Thoracic aorta (tissue), 2 donors: ENCODE results near the gene NHLRC2. TPM values are rescaled to one million over a fixed set of nuclear protein-coding genes. Genes with fewer than 3 reads are reported as not detected.

Experiments used
- ATAC-seq: fragments of 150-250 bp; one replicate; pipeline ENCODE4 v1.8.0; 2017; ENCODE audit warnings: low read depth; ENCODE audit not compliant: insufficient number of reproducible peaks, low FRiP score
- DNase-seq: peaks from one replicate; pipeline ENCODE4 v3.0.0-alpha.2; 2020; ENCODE audit warnings: low spot score
- H3K27ac ChIP-seq, 2 donors: fragments of 200-600 bp; sonication (generic); 1 replicate in 1 of 2; 2 replicates in 1 of 2; pipeline ENCODE4 v1.5.1; 2016; ENCODE audit warnings: mild to moderate bottlenecking in 2 of 2, moderate library complexity in 2 of 2
- H3K27me3 ChIP-seq: fragments of 200-600 bp; sonication (generic); replicated peaks from 2 replicates; pipeline ENCODE4 v1.6.0; 2016; ENCODE audit warnings: mild to moderate bottlenecking; ENCODE audit not compliant: insufficient read depth
- H3K36me3 ChIP-seq: fragments of 200-600 bp; sonication (generic); one replicate; pipeline ENCODE4 v1.5.1; 2016
- H3K4me1 ChIP-seq, 2 donors: fragments of 200-600 bp; sonication (generic); 1 replicate in 1 of 2; 2 replicates in 1 of 2; pipeline versions ENCODE4 v1.5.1 to v1.6.0; 2016; ENCODE audit warnings: low read depth in 2 of 2, mild to moderate bottlenecking in 1 of 2; ENCODE audit not compliant: control insufficient read depth in 1 of 2
- H3K4me3 ChIP-seq: fragments of 200-600 bp; sonication (generic); 2 replicates; pipeline ENCODE4 v1.5.1; 2016; ENCODE audit warnings: mild to moderate bottlenecking
- H3K9me3 ChIP-seq: fragments of 200-600 bp; sonication (generic); 2 replicates; pipeline ENCODE4 v1.5.1; 2016
- total RNA-seq, 2 donors: library from RNA; depleted of rRNA; stranded (reverse); fragments of >200 nt; gene quantifications; one replicate each; pipeline versions ENCODE4 v1.1.0 to v1.2.3, GENCODE V29; 2016
- TF ChIP-seq, protein P1 (sequence below): fragments of 200-600 bp; sonication (generic); IDR thresholded peaks from one replicate; pipeline ENCODE4 v1.5.1; 2019; ENCODE audit warnings: antibody characterized with exemption

The NHLRC2 gene
- total RNA-seq, 2 donors from 2014 or later = 21.9 to 56.5 TPM

DNA sequence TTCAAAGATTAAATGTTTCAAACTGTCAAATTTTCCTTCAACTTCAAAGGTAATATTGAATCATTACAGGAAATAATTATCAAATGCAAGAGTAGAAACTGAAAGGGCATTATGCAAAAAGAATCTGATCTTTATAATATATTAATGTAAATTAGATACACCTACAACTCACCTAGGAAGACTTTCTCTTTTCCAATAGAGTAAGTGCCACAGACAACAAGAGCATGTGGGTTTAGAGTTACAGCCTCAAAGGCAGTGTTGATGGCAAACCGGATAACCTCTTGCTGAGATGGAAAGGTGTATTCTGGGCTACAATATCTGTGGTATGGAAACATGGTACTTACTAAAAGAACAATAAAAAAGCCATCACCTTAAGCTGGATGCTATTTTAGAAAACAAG lies 12.3 kb upstream of the NHLRC2 start:
- Histone ChIP-seq H3K4me3 (no peak overlapping the region), H3K36me3 (peaks cover 10% of the 10 kb centered on the region), H3K4me1 (no peaks in the 10 kb centered on the region), H3K27ac (no peak overlapping the region), H3K27me3 (no peaks in the 10 kb centered on the region), H3K9me3 (no peaks in the 10 kb centered on the region)
- no peak for DNase-seq
- TF ChIP-seq, protein P1, sequence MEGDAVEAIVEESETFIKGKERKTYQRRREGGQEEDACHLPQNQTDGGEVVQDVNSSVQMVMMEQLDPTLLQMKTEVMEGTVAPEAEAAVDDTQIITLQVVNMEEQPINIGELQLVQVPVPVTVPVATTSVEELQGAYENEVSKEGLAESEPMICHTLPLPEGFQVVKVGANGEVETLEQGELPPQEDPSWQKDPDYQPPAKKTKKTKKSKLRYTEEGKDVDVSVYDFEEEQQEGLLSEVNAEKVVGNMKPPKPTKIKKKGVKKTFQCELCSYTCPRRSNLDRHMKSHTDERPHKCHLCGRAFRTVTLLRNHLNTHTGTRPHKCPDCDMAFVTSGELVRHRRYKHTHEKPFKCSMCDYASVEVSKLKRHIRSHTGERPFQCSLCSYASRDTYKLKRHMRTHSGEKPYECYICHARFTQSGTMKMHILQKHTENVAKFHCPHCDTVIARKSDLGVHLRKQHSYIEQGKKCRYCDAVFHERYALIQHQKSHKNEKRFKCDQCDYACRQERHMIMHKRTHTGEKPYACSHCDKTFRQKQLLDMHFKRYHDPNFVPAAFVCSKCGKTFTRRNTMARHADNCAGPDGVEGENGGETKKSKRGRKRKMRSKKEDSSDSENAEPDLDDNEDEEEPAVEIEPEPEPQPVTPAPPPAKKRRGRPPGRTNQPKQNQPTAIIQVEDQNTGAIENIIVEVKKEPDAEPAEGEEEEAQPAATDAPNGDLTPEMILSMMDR = no peak
- ATAC-seq = no peak

DNA sequence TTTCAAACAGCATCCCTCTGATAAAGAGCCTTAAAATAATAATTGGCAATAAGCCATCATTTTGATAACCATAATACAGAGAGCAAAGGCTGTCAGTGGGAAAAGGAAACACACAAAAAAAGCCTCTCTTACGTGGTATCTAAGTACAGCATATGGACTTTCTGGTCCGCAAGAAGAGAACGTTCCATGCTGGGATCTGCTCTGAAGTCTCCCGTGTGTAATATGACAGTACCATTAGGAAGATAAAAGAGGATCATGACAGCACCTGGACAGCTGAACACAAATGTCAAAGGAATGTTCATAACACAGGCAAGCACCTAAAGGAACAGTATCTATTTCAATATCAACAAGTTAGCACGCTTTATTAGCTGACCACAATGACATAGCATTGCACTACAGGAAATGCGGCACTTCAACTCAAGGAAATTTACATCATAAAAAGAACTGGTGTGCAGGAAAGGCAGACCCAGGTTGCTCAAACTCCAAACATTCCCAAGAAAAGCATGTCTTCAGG lies 10.4 kb upstream of the NHLRC2 start:
- no peak overlapping the region for H3K4me3 ChIP-seq
- H3K27me3 ChIP-seq = no peaks in the 10 kb centered on the region
- TF ChIP-seq, protein P1 = no peak
- H3K4me1 ChIP-seq = no peaks in the 10 kb centered on the region
- DNase-seq = no peak
- H3K27ac ChIP-seq = no peak overlapping the region
- H3K36me3 ChIP-seq = peaks cover 10% of the 10 kb centered on the region
- no peak for ATAC-seq
- no peaks in the 10 kb centered on the region for H3K9me3 ChIP-seq

DNA sequence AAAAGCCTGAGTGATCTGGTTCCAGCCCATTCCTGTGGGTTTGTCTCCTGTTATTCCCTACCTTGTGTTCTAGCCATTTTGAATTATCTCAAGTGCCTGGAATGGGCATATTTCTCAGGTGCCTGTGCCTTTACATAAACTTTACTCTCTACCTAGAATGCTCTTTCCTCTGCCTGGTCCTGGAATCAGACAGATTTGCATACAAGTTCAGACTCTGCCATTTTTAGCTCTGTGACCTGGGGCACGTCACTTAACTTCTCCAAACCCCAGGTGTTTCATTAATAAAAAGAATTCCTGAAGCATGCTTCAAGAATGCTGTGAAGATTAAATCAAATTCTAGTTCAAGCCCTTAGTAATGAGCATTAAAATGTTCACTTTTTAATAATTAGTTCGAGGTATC lies 8.4 kb upstream of the NHLRC2 start:
- no peak overlapping the region for H3K27ac ChIP-seq
- TF ChIP-seq, protein P1 = no peak
- H3K27me3 ChIP-seq = no peaks in the 10 kb centered on the region
- ATAC-seq (no peak), DNase-seq (no peak)
- peaks cover 10% of the 10 kb centered on the region for H3K36me3 ChIP-seq
- H3K4me1 ChIP-seq = no peaks in the 10 kb centered on the region
- H3K9me3 ChIP-seq = no peaks in the 10 kb centered on the region
- H3K4me3 ChIP-seq = no peak overlapping the region

DNA sequence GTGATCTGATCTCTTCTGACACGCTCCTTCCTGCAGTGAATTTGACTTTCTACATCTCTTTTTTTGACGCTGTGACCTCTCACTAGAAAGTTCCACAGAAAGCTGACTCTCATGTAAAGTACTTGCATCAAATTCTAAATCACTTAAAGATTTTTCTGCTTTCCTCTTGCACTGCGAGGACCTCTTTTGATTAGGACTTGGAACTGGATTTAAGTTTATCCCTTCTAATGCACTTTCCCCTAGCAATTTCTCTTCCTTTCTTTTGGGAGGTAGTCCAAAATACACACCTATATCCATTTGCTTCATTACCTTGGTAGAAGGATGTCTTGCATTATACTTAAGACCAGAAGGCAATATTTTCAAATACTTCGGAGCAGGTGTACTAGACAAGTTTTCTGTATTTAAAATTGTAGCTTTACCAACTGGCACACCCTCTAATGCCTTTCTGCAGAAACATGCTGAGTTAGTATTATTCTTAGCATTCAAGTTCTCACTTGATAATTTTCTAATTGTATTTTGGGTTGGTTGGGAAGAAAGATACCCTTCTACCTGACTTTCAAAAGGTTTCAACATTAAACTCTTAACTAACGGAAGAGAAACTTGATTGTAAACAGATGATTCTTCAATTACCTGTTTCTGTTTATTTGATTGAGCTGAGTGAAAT lies 5.2 kb upstream of the NHLRC2 start:
- ATAC-seq = no peak
- Histone ChIP-seq H3K27me3 (no peaks in the 10 kb centered on the region), H3K27ac (no peak overlapping the region), H3K9me3 (no peaks in the 10 kb centered on the region), H3K36me3 (peaks cover 2% of the 10 kb centered on the region), H3K4me1 (peaks cover 0 to 21% of the 10 kb centered on the region in 2 donors), H3K4me3 (no peak overlapping the region)
- TF ChIP-seq, protein P1 = no peak
- no peak for DNase-seq

DNA sequence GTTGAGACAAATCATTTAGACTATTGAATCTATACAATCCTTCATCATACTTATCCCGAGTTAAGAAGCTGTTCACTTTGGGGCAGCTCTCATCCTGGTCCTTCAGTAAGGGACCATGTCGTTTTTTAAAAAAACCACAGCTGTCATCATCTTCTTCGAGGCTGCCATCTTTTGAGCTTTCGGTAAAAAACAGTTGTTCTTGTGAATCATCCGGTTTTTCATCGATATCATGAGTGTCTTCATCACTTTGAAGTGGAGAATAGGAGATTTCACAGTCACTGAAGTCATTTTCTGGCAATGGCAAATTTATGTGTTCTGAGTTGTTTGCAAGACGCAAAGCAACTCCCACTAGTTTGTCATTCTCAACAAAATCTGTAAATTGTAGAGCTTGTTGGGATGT lies 4.5 kb upstream of the NHLRC2 start:
- Histone ChIP-seq H3K9me3 (no peaks in the 10 kb centered on the region), H3K4me3 (no peak overlapping the region), H3K36me3 (no peaks in the 10 kb centered on the region), H3K27me3 (no peaks in the 10 kb centered on the region), H3K27ac (no peak overlapping the region), H3K4me1 (peaks cover 0 to 21% of the 10 kb centered on the region in 2 donors)
- DNase-seq (no peak), ATAC-seq (no peak)
- TF ChIP-seq, protein P1 = no peak
